ENCODE measurements around the gene PPARA.

Gene PPARA

GRCh38 chr22:46109474-46110003 is 40.8 kb upstream of the PPARA start:
- TF ChIP-seq ZNF274 (IDR thresholded peaks at IDR 0.05; ENCODE audit: low read depth, low read length), result no peak
- H3K4me3 ChIP-seq (ENCODE audit: low read length), result no peak overlapping the region

GRCh38 chr22:46110215-46110614 is 40.1 kb upstream of the PPARA start:
- TF ChIP-seq ZNF274 (IDR thresholded peaks at IDR 0.05; ENCODE audit: low read depth, low read length), result no peak
- no peak overlapping the region for H3K4me3 ChIP-seq (ENCODE audit: low read length)

- no peak for TF ChIP-seq ZNF274 (IDR thresholded peaks at IDR 0.05; ENCODE audit: low read depth, low read length)
- no peak overlapping the region for H3K4me3 ChIP-seq (ENCODE audit: low read length)
Measured at GRCh38 chr22:46111645-46112306, 38.5 kb upstream of the PPARA start.

- no peak overlapping the region for H3K4me3 ChIP-seq (ENCODE audit: low read length)
- no peak for TF ChIP-seq ZNF274 (IDR thresholded peaks at IDR 0.05; ENCODE audit: low read depth, low read length)
Measured at GRCh38 chr22:46112405-46112804, 37.9 kb upstream of the PPARA start.

GRCh38 chr22:46113110-46113909 is 37.0 kb upstream of the PPARA start:
- no peak for TF ChIP-seq ZNF274 (IDR thresholded peaks at IDR 0.05; ENCODE audit: low read depth, low read length)
- no peak overlapping the region for H3K4me3 ChIP-seq (ENCODE audit: low read length)

GRCh38 chr22:46113910-46114517 is 36.3 kb upstream of the PPARA start:
- TF ChIP-seq ZNF274 (IDR thresholded peaks at IDR 0.05; ENCODE audit: low read depth, low read length), result no peak

GRCh38 chr22:46114518-46115387 is 35.6 kb upstream of the PPARA start:
- TF ChIP-seq ZNF274 (IDR thresholded peaks at IDR 0.05; ENCODE audit: low read depth, low read length), result no peak

More at GRCh38 chr22:46113910-46114517, 36.3 kb upstream of the PPARA start:
- H3K4me3 ChIP-seq (ENCODE audit: low read length), result no peak overlapping the region

GRCh38 chr22:46115388-46115678 is 35.0 kb upstream of the PPARA start:
- no peak for TF ChIP-seq ZNF274 (IDR thresholded peaks at IDR 0.05; ENCODE audit: low read depth, low read length)
- no peak overlapping the region for H3K4me3 ChIP-seq (ENCODE audit: low read length)

More at GRCh38 chr22:46114518-46115387, 35.6 kb upstream of the PPARA start:
- H3K4me3 ChIP-seq (ENCODE audit: low read length), result no peak overlapping the region

GRCh38 chr22:46115755-46116490 is 34.4 kb upstream of the PPARA start:
- no peak overlapping the region for H3K4me3 ChIP-seq (ENCODE audit: low read length)
- no peak for TF ChIP-seq ZNF274 (IDR thresholded peaks at IDR 0.05; ENCODE audit: low read depth, low read length)

GRCh38 chr22:46116491-46116958 is 33.8 kb upstream of the PPARA start:
- no peak overlapping the region for H3K4me3 ChIP-seq (ENCODE audit: low read length)
- no peak for TF ChIP-seq ZNF274 (IDR thresholded peaks at IDR 0.05; ENCODE audit: low read depth, low read length)

- no peak for TF ChIP-seq ZNF274 (IDR thresholded peaks at IDR 0.05; ENCODE audit: low read depth, low read length)
- H3K4me3 ChIP-seq (ENCODE audit: low read length), result no peak overlapping the region
Measured at GRCh38 chr22:46117206-46118199, 32.8 kb upstream of the PPARA start.

GRCh38 chr22:46119093-46119728 is 31.1 kb upstream of the PPARA start:
- H3K4me3 ChIP-seq (ENCODE audit: low read length), result no peak overlapping the region
- TF ChIP-seq ZNF274 (IDR thresholded peaks at IDR 0.05; ENCODE audit: low read depth, low read length), result no peak

All from GM08714 (cell line).